Activated T-cell treated with anti-CD3 and anti-CD28 coated beads, Interleukin-2, amount 50 U/mL, for 1 hour (primary cell): ENCODE measurements around the gene DFFB.

Source experiments
- DNase-seq: peaks from one replicate; pipeline ENCODE4 v3.0.0-alpha.2; 2020

Gene DFFB

GRCh38 chr1:3899754-3900149 lies 42.5 kb downstream of the DFFB start:
- DNase-seq = no peak

GRCh38 chr1:3900150-3900968 lies 43.1 kb downstream of the DFFB start, which contains the start of gene C1orf174:
Gene C1orf174 (minus strand): TSS chr1:3900272. CDS start chr1:3900186, 86 bp downstream.
- peak; percentile 92 for DNase-seq

GRCh38 chr1:3900969-3901529 lies 43.8 kb downstream of the DFFB start:
- peak; percentile 77 for DNase-seq

GRCh38 chr1:3902111-3902511 lies 44.8 kb downstream of the DFFB start:
- DNase-seq = peak; percentile 47

- DNase-seq = peak; percentile 43
Observed at GRCh38 chr1:3902571-3903091, 45.4 kb downstream of the DFFB start.

GRCh38 chr1:3903141-3904005 lies 46.1 kb downstream of the DFFB start:
- DNase-seq = no peak

- DNase-seq = no peak
Observed at GRCh38 chr1:3904006-3904842, 46.9 kb downstream of the DFFB start.

- no peak for DNase-seq
Observed at GRCh38 chr1:3904843-3905185, 47.5 kb downstream of the DFFB start.

GRCh38 chr1:3905266-3905952 lies 48.1 kb downstream of the DFFB start:
- no peak for DNase-seq

- DNase-seq = peak; percentile 15
Observed at GRCh38 chr1:3905953-3906671, 48.8 kb downstream of the DFFB start.

- peak; percentile 8 for DNase-seq
Observed at GRCh38 chr1:3906672-3907020, 49.4 kb downstream of the DFFB start.

GRCh38 chr1:3907031-3907534 lies 49.8 kb downstream of the DFFB start:
- peak; percentile 31 for DNase-seq

GRCh38 chr1:3907621-3908165 lies 50.4 kb downstream of the DFFB start:
- peak; percentile 13 for DNase-seq

- no peak for DNase-seq
Observed at GRCh38 chr1:3908886-3909517, 51.7 kb downstream of the DFFB start.

- no peak for DNase-seq
Observed at GRCh38 chr1:3909615-3910014, 52.3 kb downstream of the DFFB start.

GRCh38 chr1:3910049-3910731 lies 52.9 kb downstream of the DFFB start:
- no peak for DNase-seq

GRCh38 chr1:3910857-3911845 lies 53.9 kb downstream of the DFFB start:
- DNase-seq = peak; percentile 80
